ENCODE data around the gene MBNL1.

Gene MBNL1

GRCh38 chr3:152298393-152299248 is 29.9 kb downstream of the MBNL1 start:
- peak; percentile 73 for DNase-seq (ENCODE audit: low spot score)

DNA sequence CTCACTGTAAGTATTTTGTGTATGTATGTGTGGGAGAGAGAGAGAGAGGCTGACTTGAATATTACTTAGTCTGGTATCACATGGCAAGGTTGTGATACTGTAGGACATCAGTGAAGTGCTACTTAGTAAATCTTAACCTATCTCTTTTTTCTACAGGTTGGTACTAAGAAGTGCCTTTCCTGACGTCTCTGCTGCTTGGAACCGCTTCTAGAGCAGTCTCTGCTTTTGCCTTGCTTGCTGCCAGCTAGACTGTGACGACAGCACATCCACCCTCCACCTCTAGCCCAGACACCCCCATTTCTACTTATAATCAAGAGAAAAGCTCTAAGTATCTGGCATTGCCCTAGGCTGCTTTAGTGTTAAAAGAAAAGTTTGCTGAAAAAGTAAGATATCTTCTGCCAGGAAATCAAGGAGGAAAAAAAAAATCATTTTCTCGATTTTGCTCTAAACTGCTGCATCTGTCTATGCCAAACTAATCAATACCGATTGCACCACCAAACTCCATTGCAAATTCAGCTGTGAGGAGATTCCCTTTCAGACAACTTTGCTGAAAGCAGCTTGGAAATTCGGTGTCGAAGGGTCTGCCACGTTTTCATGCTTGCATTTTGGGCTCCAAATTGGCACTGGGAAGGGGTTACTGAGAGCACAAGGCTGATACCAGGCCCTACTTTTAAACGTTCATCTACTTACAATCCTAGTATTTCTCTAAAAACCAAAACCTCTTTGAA is 30.7 kb downstream of the MBNL1 start:
- DNase-seq (ENCODE audit: low spot score): peak; percentile 21

DNA sequence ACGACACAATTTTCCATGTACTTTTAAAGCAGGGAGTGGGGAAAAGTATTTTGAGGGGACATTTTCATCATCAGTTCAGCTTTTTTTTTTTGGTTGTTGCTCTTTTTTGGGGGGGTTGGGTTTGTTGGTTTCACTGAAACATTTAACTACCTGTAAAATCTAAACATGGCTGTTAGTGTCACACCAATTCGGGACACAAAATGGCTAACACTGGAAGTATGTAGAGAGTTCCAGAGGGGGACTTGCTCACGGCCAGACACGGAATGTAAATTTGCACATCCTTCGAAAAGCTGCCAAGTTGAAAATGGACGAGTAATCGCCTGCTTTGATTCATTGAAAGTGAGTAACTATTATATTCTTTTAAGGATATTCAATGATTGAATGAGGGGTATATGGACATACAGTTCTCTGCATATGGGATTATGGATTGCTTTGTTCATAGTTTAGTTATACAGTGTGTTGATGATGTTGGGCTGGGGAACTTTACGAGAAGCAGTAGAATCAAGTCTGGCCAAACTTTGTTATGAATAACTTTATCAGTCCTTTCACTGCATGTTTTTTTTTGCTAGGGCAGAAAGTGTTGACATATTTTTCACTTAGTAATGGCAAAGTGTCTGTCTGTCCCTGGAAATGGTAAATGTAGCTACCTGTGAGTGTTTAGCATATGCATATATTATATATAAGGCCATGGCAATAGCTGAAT is 31.5 kb downstream of the MBNL1 start:
- no peak for DNase-seq (ENCODE audit: low spot score)

DNA sequence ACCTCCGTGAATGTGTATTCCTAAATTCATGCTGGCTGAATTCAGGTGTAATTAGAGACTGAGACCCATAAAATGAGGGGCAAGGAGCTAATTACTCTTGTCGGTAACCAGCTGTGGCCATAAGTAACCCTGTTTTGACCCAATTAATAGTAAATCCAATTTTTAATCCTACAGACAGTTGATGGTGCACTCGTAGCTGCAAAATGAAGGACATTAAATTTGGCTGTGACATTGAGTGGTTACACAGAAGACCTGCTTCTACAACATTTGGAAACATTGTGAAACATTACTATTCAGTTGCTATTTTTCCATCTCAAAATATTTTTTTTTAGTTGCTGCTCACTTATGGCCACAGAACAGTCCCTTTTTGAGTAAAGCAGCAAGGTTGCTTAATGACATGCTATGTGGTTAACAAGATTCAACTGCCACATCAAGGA is 33.0 kb downstream of the MBNL1 start:
- no peak for DNase-seq (ENCODE audit: low spot score)

- no peak for DNase-seq (ENCODE audit: low spot score)
Measured at GRCh38 chr3:152302521-152303021, 33.8 kb downstream of the MBNL1 start.

DNA sequence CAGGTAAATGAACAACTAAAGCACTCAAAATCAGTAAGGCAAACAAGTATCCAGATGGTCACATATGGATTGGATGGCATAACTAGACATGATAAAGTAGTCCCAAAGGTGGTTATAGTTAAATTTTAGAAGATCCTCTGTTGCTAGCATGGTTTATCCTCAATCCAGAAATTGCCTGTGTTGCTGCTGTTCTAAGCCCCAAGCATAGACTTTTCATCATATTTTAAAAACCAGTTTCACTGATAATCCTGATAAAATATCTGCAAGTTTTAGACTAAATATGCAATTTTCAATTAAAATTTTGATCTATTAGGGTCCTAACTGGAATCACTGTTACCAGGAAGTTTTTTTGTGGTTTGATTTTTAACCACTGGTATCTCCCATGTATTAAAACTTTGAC is 35.4 kb downstream of the MBNL1 start:
- no peak for DNase-seq (ENCODE audit: low spot score)

GRCh38 chr3:152305075-152305474 is 36.3 kb downstream of the MBNL1 start:
- DNase-seq (ENCODE audit: low spot score): peak; percentile 32

GRCh38 chr3:152307829-152308474 is 39.2 kb downstream of the MBNL1 start:
- no peak for DNase-seq (ENCODE audit: low spot score)

DNA sequence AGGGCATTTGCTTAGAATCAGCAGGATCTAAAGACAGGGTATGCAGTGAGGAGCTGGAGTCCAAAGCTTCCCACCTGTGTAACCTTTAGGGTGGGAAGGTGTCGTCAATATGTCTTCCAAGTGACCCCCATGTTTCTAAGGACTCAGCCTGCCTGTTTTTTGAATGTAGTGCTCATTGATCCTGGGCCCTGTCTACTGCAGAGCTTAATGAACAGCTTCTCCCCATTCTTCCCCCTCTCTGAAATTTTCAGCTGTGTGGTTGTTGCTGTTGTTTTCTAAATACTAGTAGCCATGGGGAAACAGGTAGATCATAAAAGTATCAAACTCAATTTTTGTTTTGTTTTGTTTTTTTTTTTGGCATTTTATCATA is 39.7 kb downstream of the MBNL1 start:
- DNase-seq (ENCODE audit: low spot score): no peak

DNA sequence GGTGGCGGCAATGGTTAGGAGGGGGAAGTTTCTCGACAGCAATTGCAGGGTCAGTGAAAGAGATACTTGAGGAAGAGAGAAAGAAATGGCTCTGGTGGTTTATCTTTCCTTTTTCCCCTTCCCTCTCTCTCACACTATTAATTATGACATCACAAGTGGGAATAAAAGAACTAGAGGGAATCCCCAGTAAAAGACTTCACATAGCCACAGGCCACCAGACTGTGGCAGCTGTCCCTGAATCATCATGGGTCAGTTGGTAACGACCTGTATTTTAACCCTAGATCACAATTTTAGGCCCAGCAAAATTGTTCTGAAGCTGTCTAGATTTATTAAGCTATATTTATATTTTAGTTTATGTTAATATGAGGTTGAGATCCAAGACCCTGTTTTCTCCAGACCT is 40.3 kb downstream of the MBNL1 start:
- no peak for DNase-seq (ENCODE audit: low spot score)

GRCh38 chr3:152309535-152310307 is 41.0 kb downstream of the MBNL1 start:
- no peak for DNase-seq (ENCODE audit: low spot score)

- no peak for DNase-seq (ENCODE audit: low spot score)
Measured at GRCh38 chr3:152313430-152313829, 44.7 kb downstream of the MBNL1 start.

DNA sequence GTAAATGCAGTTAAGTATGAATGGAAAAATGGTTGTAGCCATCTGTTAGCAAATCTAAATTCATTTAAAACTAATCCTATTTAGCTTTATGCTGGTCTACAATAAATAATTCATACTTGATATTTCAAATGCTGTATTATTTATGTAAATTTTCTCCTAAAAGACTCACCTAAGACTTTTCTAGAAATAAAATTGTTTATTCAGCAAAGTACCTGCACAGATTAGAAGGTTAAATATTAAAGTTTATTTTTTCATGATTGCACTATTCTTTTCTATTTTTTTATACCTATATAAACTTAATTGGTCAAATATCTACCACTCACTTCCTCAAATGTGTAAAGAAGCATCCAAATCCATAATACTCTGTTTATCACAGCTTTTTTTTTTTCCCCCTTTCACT is 45.2 kb downstream of the MBNL1 start:
- no peak for DNase-seq (ENCODE audit: low spot score)

GRCh38 chr3:152314677-152315353 is 46.1 kb downstream of the MBNL1 start:
- no peak for DNase-seq (ENCODE audit: low spot score)

GRCh38 chr3:152315623-152316022 is 46.9 kb downstream of the MBNL1 start:
- no peak for DNase-seq (ENCODE audit: low spot score)

- DNase-seq (ENCODE audit: low spot score): no peak
Measured at GRCh38 chr3:152316318-152316717, 47.6 kb downstream of the MBNL1 start.

DNA sequence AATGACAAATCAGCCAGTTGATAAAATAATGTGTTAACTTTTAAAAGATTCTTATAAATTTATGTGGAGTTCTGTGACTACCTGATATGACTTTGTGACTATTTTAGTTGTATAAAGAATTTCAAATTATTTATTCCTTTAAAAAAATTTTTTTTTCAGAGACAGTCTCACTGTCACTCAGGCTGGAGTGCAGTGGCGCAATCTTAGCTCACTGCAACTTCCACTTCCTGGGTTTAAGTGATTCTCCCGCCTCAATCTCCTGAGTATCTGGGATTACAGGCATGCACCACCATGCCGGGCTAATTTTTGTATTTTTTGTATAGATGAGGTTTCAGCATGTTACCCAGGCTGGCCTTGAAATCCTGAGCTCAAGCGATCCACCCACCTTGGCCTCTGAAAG is 48.5 kb downstream of the MBNL1 start:
- DNase-seq (ENCODE audit: low spot score): no peak

DNA sequence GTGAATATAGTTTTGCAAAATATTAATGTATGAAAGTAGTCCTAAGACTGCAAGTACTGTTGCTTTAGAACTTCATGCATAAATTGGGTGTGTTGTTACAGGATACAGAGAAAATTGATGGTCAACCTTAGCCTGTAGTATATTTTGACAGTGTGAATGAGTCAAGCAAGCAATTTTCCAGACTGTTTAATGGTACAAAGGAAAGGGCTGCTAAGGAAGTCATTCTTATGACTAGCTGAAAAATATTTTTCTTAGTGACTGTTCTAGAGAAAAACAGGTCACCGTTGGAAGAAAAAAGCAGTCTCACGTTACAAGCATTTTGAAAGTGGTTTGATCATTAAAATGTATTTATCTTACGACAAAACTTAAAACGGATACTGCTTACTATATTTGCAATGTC is 49.2 kb downstream of the MBNL1 start:
- no peak for DNase-seq (ENCODE audit: low spot score)

DNA sequence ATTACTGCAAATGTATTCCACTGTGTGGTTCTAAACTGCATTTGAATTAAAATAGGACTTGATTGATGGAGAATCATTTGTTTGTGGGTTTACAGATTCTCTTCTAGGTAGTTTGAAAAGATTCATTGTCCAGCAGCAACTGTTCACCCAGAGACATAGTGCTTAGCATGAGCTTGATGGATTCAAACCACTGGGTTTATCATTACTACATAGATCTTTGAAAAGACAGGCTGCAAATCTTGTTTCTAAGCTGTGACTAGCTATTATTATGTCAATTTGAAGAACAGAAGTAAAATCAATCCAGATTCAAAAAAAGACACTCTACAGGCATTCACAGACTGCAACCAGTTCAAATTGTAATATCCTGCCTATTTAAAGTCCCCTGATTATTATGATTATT is 49.8 kb downstream of the MBNL1 start:
- DNase-seq (ENCODE audit: low spot score): no peak

DNA sequence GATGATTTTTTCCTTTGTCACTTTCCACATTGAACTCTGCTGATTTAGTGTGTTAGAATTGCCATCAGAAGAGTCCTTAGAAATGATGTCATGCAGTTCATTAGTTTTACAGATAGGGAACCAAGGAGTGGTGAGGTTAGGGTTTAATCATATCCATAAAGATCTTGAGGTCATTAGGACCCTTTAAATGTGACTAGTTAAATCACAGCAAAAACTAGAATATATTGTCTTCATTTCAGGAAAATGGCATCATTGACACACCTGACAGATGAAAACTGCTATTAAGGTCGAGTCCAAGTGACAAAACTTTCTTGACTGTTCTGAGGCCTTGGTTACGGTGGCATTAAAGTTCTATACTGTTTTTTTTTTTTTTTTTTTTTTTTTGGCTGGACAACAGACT is 50.5 kb downstream of the MBNL1 start:
- no peak for DNase-seq (ENCODE audit: low spot score)

Measured in D341Med (cell line).